ENCODE data around the gene MGRN1. TPM values are rescaled to one million over a fixed set of nuclear protein-coding genes. Genes with fewer than 3 reads are reported as not detected.

Gene MGRN1
- total RNA-seq, 1 experiment from 2014 or later: 72.3 TPM

DNA sequence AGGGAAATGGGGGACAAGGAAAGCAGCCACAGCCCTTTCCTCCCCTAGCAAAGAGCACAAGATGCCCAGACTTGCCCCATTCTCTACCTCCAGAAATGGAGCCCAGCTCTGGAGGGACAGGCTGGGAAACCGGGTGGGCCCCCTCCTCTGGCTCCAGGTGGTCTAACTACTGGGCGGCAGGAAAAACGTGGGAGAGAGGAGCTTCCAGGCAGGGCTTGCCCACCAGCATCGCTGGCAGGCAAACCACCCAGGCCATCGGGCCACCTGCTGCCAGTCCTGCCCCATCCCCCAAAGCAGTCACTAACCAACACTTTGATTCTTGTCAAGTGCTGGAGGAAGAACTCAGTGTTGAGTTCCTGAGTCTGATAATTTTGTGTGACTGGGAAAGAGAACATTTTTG is 93.8 kb downstream of the MGRN1 start:
- CTCF ChIA-PET: no interaction called here
- POLR2A ChIA-PET: no interaction called here
- TF ChIP-seq, protein P1, sequence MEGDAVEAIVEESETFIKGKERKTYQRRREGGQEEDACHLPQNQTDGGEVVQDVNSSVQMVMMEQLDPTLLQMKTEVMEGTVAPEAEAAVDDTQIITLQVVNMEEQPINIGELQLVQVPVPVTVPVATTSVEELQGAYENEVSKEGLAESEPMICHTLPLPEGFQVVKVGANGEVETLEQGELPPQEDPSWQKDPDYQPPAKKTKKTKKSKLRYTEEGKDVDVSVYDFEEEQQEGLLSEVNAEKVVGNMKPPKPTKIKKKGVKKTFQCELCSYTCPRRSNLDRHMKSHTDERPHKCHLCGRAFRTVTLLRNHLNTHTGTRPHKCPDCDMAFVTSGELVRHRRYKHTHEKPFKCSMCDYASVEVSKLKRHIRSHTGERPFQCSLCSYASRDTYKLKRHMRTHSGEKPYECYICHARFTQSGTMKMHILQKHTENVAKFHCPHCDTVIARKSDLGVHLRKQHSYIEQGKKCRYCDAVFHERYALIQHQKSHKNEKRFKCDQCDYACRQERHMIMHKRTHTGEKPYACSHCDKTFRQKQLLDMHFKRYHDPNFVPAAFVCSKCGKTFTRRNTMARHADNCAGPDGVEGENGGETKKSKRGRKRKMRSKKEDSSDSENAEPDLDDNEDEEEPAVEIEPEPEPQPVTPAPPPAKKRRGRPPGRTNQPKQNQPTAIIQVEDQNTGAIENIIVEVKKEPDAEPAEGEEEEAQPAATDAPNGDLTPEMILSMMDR (IDR thresholded peaks at IDR 0.05; ENCODE audit: insufficient read depth in 1 of 2, low read depth in 1 of 2, low read length in 1 of 2, severe bottlenecking in 1 of 2, unreplicated experiment in 1 of 2): no peak
- intact Hi-C loops (cut with micrococcal nuclease; ENCODE audit: unreplicated experiment): no loop called here
- BruUV-seq (replicated peaks): no TSS peak
- H3K4me3 ChIP-seq (ENCODE audit: low read depth, low read length): no peak overlapping the region
- Mint-ChIP-seq H3K36me3 (ENCODE audit: insufficient read depth, unreplicated experiment) (peaks cover 18% of the 10 kb centered on the region), H3K27ac (ENCODE audit: unreplicated experiment) (no peak overlapping the region), H3K4me1 (ENCODE audit: low read depth, unreplicated experiment) (no peaks in the 10 kb centered on the region), H3K27me3 (ENCODE audit: insufficient read depth, unreplicated experiment) (no peaks in the 10 kb centered on the region), H3K4me3 (ENCODE audit: unreplicated experiment) (no peak overlapping the region), H3K9me3 (ENCODE audit: unreplicated experiment) (no peaks in the 10 kb centered on the region)
- no peaks in the 10 kb centered on the region for H3K36me3 ChIP-seq (ENCODE audit: control insufficient read depth, insufficient read depth, low read length)
- no peak for DNase-seq
- no peaks in the 10 kb centered on the region for H3K27me3 ChIP-seq (replicated peaks; ENCODE audit: control insufficient read depth, insufficient read depth, low read length)
- H3K4me1 ChIP-seq: no peaks in the 10 kb centered on the region
- H3K9me3 ChIP-seq: no peaks in the 10 kb centered on the region

DNA sequence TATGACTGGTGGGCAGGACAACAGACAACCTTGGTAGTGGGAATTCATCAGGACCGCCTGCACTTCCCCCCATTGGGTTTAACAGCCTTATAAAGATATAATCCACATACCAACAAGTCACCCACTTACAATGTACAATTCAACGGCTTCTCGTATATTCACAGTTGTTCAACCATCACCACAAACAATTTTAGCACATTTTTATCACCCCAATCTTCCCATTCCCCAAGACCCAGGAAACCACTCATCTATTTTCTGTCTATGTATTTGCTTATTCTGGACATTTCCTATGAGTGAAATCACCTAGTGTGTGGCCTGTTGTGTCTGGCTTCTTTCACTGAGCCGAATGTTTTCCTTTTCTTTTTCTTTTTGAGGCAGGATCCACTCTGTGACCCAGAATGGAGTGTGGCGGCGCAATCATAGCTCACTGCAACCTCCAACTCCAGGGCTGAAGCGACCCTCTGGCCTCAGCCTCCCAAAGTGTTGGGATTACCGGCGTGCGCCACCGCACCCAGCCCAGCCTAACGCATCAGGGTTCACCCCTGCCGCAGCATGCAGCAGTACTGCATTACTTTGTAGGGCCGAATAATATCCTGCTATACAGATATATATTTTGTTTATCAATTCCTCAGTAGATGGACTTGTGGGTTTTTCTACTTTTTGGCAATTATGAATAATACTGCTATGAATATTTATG is 98.6 kb downstream of the MGRN1 start:
- Histone ChIP-seq H3K36me3 (ENCODE audit: control insufficient read depth, insufficient read depth, low read length) (no peaks in the 10 kb centered on the region), H3K4me3 (ENCODE audit: low read depth, low read length) (no peak overlapping the region), H3K9me3 (no peaks in the 10 kb centered on the region), H3K27me3 (replicated peaks; ENCODE audit: control insufficient read depth, insufficient read depth, low read length) (no peaks in the 10 kb centered on the region), H3K4me1 (no peaks in the 10 kb centered on the region)
- H3K27ac Mint-ChIP-seq (ENCODE audit: unreplicated experiment): no peak overlapping the region
- H3K27me3 Mint-ChIP-seq (ENCODE audit: insufficient read depth, unreplicated experiment): no peaks in the 10 kb centered on the region
- no peaks in the 10 kb centered on the region for H3K4me1 Mint-ChIP-seq (ENCODE audit: low read depth, unreplicated experiment)
- CTCF ChIA-PET: no interaction called here
- POLR2A ChIA-PET: interaction anchor here (1.4 kb wide), 1 partner anchor 11 kb away, joined by 3 read pairs; the partner anchor contains the start of genes ANKS3 and DNAAF8
- no TSS peak for BruUV-seq (replicated peaks)
- intact Hi-C loops (cut with micrococcal nuclease; ENCODE audit: unreplicated experiment): no loop called here
- no peak for DNase-seq
- H3K36me3 Mint-ChIP-seq (ENCODE audit: insufficient read depth, unreplicated experiment): peaks cover 16% of the 10 kb centered on the region
- TF ChIP-seq, protein P1 (IDR thresholded peaks at IDR 0.05; ENCODE audit: insufficient read depth in 1 of 2, low read depth in 1 of 2, low read length in 1 of 2, severe bottlenecking in 1 of 2, unreplicated experiment in 1 of 2): no peak
- H3K9me3 Mint-ChIP-seq (ENCODE audit: unreplicated experiment): no peaks in the 10 kb centered on the region
- no peak overlapping the region for H3K4me3 Mint-ChIP-seq (ENCODE audit: unreplicated experiment)

DNA sequence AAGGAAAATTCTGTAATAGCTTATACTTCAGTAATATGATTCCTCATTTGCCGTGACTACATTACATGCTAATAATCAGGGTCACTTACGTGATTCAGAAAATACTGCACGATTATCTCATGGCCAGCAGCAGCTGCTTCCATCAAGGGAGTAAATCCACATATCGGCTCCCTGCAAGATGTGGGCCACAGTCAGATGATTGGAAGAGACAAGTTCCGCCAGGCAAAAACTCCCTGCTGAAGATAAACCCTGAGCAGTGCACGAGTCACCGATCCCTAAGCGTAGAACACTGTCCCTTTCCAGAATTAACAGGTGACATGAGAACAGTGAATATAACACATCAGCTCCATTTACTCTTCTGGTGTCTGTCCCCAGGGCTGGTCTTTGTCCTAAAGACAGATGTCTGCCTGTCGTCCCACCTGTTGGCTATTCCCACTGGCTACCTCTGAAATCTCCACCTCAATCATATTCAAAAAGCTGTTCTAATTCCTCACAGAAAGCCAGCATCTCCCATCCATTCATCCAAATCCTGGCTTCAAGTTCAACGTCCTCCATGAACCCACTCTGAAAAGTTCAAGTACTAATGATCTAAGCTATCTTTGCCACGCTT is 100.1 kb downstream of the MGRN1 start:
- no peak overlapping the region for H3K27ac Mint-ChIP-seq (ENCODE audit: unreplicated experiment)
- peaks cover 25% of the 10 kb centered on the region for H3K36me3 Mint-ChIP-seq (ENCODE audit: insufficient read depth, unreplicated experiment)
- no peaks in the 10 kb centered on the region for H3K9me3 Mint-ChIP-seq (ENCODE audit: unreplicated experiment)
- no peaks in the 10 kb centered on the region for H3K27me3 Mint-ChIP-seq (ENCODE audit: insufficient read depth, unreplicated experiment)
- Histone ChIP-seq H3K36me3 (ENCODE audit: control insufficient read depth, insufficient read depth, low read length) (no peaks in the 10 kb centered on the region), H3K4me1 (no peaks in the 10 kb centered on the region), H3K9me3 (no peaks in the 10 kb centered on the region), H3K27me3 (replicated peaks; ENCODE audit: control insufficient read depth, insufficient read depth, low read length) (no peaks in the 10 kb centered on the region), H3K4me3 (ENCODE audit: low read depth, low read length) (no peak overlapping the region)
- CTCF ChIA-PET: no interaction called here
- no peak overlapping the region for H3K4me3 Mint-ChIP-seq (ENCODE audit: unreplicated experiment)
- no peaks in the 10 kb centered on the region for H3K4me1 Mint-ChIP-seq (ENCODE audit: low read depth, unreplicated experiment)
- TF ChIP-seq, protein P1 (IDR thresholded peaks at IDR 0.05; ENCODE audit: insufficient read depth in 1 of 2, low read depth in 1 of 2, low read length in 1 of 2, severe bottlenecking in 1 of 2, unreplicated experiment in 1 of 2): no peak
- DNase-seq: no peak
- POLR2A ChIA-PET: interaction anchor here (1.4 kb wide), 1 partner anchor 10 kb away, joined by 3 read pairs; the partner anchor contains the start of genes ANKS3 and DNAAF8
- intact Hi-C loops (cut with micrococcal nuclease; ENCODE audit: unreplicated experiment): no loop called here
- no TSS peak for BruUV-seq (replicated peaks)
